ENCODE measurements around the gene MRPL38.

DNA sequence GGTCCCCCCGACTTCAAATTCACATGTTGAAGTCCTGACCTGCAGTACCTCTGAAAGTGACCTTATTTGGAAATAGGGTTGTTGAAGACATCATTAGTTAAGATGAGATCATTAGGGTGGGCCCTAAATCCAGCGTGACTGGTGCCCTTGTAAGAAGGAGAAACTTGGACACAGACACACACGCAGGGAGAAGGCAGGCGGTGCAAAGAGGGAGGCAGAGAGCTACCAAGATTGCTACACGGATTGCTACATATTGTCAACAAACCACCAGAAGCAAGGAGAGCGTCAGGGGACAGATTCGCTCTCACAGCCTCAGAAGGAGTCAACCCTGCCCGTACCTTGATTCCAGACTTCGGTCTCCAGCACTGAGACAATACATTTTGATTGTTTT, 42.8 kb downstream of the MRPL38 start:
- TF ChIP-seq, protein P1, sequence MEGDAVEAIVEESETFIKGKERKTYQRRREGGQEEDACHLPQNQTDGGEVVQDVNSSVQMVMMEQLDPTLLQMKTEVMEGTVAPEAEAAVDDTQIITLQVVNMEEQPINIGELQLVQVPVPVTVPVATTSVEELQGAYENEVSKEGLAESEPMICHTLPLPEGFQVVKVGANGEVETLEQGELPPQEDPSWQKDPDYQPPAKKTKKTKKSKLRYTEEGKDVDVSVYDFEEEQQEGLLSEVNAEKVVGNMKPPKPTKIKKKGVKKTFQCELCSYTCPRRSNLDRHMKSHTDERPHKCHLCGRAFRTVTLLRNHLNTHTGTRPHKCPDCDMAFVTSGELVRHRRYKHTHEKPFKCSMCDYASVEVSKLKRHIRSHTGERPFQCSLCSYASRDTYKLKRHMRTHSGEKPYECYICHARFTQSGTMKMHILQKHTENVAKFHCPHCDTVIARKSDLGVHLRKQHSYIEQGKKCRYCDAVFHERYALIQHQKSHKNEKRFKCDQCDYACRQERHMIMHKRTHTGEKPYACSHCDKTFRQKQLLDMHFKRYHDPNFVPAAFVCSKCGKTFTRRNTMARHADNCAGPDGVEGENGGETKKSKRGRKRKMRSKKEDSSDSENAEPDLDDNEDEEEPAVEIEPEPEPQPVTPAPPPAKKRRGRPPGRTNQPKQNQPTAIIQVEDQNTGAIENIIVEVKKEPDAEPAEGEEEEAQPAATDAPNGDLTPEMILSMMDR (tag by site-specific recombination; IDR thresholded peaks at IDR 0.05), result no peak
- TF ChIP-seq ZNF529 (tag by site-specific recombination; IDR thresholded peaks at IDR 0.05; ENCODE audit: insufficient replicate concordance) (no peak), BCL11B (tag by site-specific recombination; IDR thresholded peaks at IDR 0.05; ENCODE audit: low read depth) (no peak), KLF10 (tag by site-specific recombination; IDR thresholded peaks at IDR 0.05) (no peak), MZF1 (tag by site-specific recombination; IDR thresholded peaks at IDR 0.05; ENCODE audit: borderline replicate concordance) (no peak), ZNF274 (IDR thresholded peaks at IDR 0.05; ENCODE audit: low read length) (no peak), ZNF274 (tag by site-specific recombination; IDR thresholded peaks at IDR 0.05; ENCODE audit: borderline replicate concordance) (no peak), ZFP41 (tag by site-specific recombination; IDR thresholded peaks at IDR 0.05; ENCODE audit: borderline replicate concordance) (no peak), TCF7L2 (IDR thresholded peaks at IDR 0.05; ENCODE audit: borderline replicate concordance, low read depth, low read length) (no peak), ZNF146 (tag by site-specific recombination; IDR thresholded peaks at IDR 0.05) (no peak), SP2 (tag by site-specific recombination; IDR thresholded peaks at IDR 0.05) (no peak), SCRT1 (tag by site-specific recombination; IDR thresholded peaks at IDR 0.05; ENCODE audit: borderline replicate concordance) (no peak), ZNF184 (tag by site-specific recombination; IDR thresholded peaks at IDR 0.05) (no peak)
- TF ChIP-seq, protein P2, sequence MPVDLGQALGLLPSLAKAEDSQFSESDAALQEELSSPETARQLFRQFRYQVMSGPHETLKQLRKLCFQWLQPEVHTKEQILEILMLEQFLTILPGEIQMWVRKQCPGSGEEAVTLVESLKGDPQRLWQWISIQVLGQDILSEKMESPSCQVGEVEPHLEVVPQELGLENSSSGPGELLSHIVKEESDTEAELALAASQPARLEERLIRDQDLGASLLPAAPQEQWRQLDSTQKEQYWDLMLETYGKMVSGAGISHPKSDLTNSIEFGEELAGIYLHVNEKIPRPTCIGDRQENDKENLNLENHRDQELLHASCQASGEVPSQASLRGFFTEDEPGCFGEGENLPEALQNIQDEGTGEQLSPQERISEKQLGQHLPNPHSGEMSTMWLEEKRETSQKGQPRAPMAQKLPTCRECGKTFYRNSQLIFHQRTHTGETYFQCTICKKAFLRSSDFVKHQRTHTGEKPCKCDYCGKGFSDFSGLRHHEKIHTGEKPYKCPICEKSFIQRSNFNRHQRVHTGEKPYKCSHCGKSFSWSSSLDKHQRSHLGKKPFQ (tag by site-specific recombination; IDR thresholded peaks at IDR 0.05), result no peak
- TF ChIP-seq, protein P3, sequence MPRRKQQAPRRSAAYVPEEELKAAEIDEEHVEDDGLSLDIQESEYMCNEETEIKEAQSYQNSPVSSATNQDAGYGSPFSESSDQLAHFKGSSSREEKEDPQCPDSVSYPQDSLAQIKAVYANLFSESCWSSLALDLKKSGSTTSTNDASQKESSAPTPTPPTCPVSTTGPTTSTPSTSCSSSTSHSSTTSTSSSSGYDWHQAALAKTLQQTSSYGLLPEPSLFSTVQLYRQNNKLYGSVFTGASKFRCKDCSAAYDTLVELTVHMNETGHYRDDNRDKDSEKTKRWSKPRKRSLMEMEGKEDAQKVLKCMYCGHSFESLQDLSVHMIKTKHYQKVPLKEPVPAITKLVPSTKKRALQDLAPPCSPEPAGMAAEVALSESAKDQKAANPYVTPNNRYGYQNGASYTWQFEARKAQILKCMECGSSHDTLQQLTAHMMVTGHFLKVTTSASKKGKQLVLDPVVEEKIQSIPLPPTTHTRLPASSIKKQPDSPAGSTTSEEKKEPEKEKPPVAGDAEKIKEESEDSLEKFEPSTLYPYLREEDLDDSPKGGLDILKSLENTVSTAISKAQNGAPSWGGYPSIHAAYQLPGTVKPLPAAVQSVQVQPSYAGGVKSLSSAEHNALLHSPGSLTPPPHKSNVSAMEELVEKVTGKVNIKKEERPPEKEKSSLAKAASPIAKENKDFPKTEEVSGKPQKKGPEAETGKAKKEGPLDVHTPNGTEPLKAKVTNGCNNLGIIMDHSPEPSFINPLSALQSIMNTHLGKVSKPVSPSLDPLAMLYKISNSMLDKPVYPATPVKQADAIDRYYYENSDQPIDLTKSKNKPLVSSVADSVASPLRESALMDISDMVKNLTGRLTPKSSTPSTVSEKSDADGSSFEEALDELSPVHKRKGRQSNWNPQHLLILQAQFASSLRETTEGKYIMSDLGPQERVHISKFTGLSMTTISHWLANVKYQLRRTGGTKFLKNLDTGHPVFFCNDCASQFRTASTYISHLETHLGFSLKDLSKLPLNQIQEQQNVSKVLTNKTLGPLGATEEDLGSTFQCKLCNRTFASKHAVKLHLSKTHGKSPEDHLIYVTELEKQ (tag by site-specific recombination; IDR thresholded peaks at IDR 0.05; ENCODE audit: borderline replicate concordance), result no peak
